GM13976 (cell line): ENCODE results near the gene S100A7.
"Not testable (repeated sequence)": the region's sequence is repeated elsewhere in the genome, so short reads cannot be mapped to it uniquely, and the experiment has no call there.

Experiments
- DNase-seq: peaks from one replicate; pipeline ENCODE4 v3.0.0; 2012; ENCODE audit warnings: low spot score
- CTCF ChIP-seq: IDR thresholded peaks from 2 replicates; pipeline ENCODE4 v1.5.1; 2012; ENCODE audit warnings: borderline replicate concordance, mild to moderate bottlenecking; ENCODE audit not compliant: insufficient read depth; ENCODE audit errors: extremely low read depth, missing control alignments, control extremely low read depth
- in situ Hi-C: fragments of 300-500 bp; cut with MboI; formaldehyde crosslinking; loops from one replicate; pipeline ENCODE4 v1.12.0; 2022; ENCODE audit warnings: low sequenced_read_pairs, mixed read lengths, inconsistent platforms; ENCODE audit not compliant: unreplicated experiment

Gene S100A7

GRCh38 chr1:153417136-153417888 lies 43.1 kb downstream of the S100A7 start:
- no peak for DNase-seq
- in situ Hi-C loops, result no loop called here
- no peak for TF ChIP-seq CTCF

GRCh38 chr1:153415850-153416570 lies 44.4 kb downstream of the S100A7 start, which contains the start of gene S100A7A:
Gene S100A7A (plus strand): TSS chr1:153416520. CDS start chr1:153418083, 1,563 bp downstream.
- no peak for DNase-seq
- no peak for TF ChIP-seq CTCF
- in situ Hi-C loops, result no loop called here

GRCh38 chr1:153413961-153414360 lies 46.5 kb downstream of the S100A7 start:
- in situ Hi-C loops, result not testable (repeated sequence)

More at GRCh38 chr1:153413961-153414360, 46.5 kb downstream of the S100A7 start:
- not testable (repeated sequence) for DNase-seq
